ENCODE data around the gene POU6F1. TPM values are rescaled to one million over a fixed set of nuclear protein-coding genes. Genes with fewer than 3 reads are reported as not detected.

Gene POU6F1
- total and polyA plus RNA-seq, 2 of the 8 experiments (the other 6 are each of a cell fraction or from before 2014, with no cell fraction given): 5.6 to 8.7 TPM

Small RNA genes lying within 50 kb of the gene (small RNA-seq; reads per million reads assigned to genes)
- gene RF00019 (ENCODE audit: insufficient read depth) (not detected), gene RNU6-199P (ENCODE audit: insufficient read depth) (not detected)

Other genes with a start within 250 kb of the POU6F1 start
- gene SLC11A2, start 191.7 kb downstream of the POU6F1 start, total RNA-seq (2021; fragmentation: NEBNext Ultra II Directional; extraction: Animal tissue kit (Norgen Biotek cat#: 25700)): 59.3 and 61.5 TPM in 2 replicates
- 42.8 and 55.0 TPM in 2 replicates for gene SLC11A2, start 191.7 kb downstream of the POU6F1 start, polyA plus RNA-seq (2011; rRNA removed)
- gene LETMD1, start 169.7 kb downstream of the POU6F1 start, total RNA-seq (2021; fragmentation: NEBNext Ultra II Directional; extraction: Animal tissue kit (Norgen Biotek cat#: 25700)): 31.9 and 39.4 TPM in 2 replicates
- 52.0 and 65.3 TPM in 2 replicates for gene LETMD1, start 169.7 kb downstream of the POU6F1 start, polyA plus RNA-seq (2011; rRNA removed)
- 31.9 and 34.0 TPM in 2 replicates for gene CSRNP2, start 134.5 kb downstream of the POU6F1 start, total RNA-seq (2021; fragmentation: NEBNext Ultra II Directional; extraction: Animal tissue kit (Norgen Biotek cat#: 25700))
- gene CSRNP2, start 134.5 kb downstream of the POU6F1 start, polyA plus RNA-seq (2011; rRNA removed): 11.3 and 13.7 TPM in 2 replicates
- gene TFCP2, start 44.9 kb downstream of the POU6F1 start, total RNA-seq (2021; fragmentation: NEBNext Ultra II Directional; extraction: Animal tissue kit (Norgen Biotek cat#: 25700)): 44.5 and 49.2 TPM in 2 replicates
- 14.4 and 19.8 TPM in 2 replicates for gene TFCP2, start 44.9 kb downstream of the POU6F1 start, polyA plus RNA-seq (2011; rRNA removed)
- 24.9 and 27.1 TPM in 2 replicates for gene DAZAP2, start 20.8 kb upstream of the POU6F1 start, total RNA-seq (2021; fragmentation: NEBNext Ultra II Directional; extraction: Animal tissue kit (Norgen Biotek cat#: 25700))
- 64.7 and 77.2 TPM in 2 replicates for gene DAZAP2, start 20.8 kb upstream of the POU6F1 start, polyA plus RNA-seq (2011; rRNA removed)
- gene SMAGP, start 52.4 kb upstream of the POU6F1 start, total RNA-seq (2021; fragmentation: NEBNext Ultra II Directional; extraction: Animal tissue kit (Norgen Biotek cat#: 25700)): 9.2 and 9.4 TPM in 2 replicates
- gene SMAGP, start 52.4 kb upstream of the POU6F1 start, polyA plus RNA-seq (2011; rRNA removed): 12.7 and 13.9 TPM in 2 replicates
- gene BIN2, start 106.1 kb upstream of the POU6F1 start, total RNA-seq (2021; fragmentation: NEBNext Ultra II Directional; extraction: Animal tissue kit (Norgen Biotek cat#: 25700)): not detected in 2 replicates
- gene BIN2, start 106.1 kb upstream of the POU6F1 start, polyA plus RNA-seq (2011; rRNA removed): 0.05 TPM in 1 of 2 replicates, not detected in the other
- not detected in 2 replicates for gene CELA1, start 128.6 kb upstream of the POU6F1 start, total RNA-seq (2021; fragmentation: NEBNext Ultra II Directional; extraction: Animal tissue kit (Norgen Biotek cat#: 25700))
- gene CELA1, start 128.6 kb upstream of the POU6F1 start, polyA plus RNA-seq (2011; rRNA removed): 0.09 TPM in 1 of 2 replicates, not detected in the other
- 10.7 and 12.5 TPM in 2 replicates for gene GALNT6, start 173.3 kb upstream of the POU6F1 start, total RNA-seq (2021; fragmentation: NEBNext Ultra II Directional; extraction: Animal tissue kit (Norgen Biotek cat#: 25700))
- gene GALNT6, start 173.3 kb upstream of the POU6F1 start, polyA plus RNA-seq (2011; rRNA removed): 5.8 and 11.1 TPM in 2 replicates
- 13.4 and 15.2 TPM in 2 replicates for gene SLC4A8, start 206.8 kb upstream of the POU6F1 start, total RNA-seq (2021; fragmentation: NEBNext Ultra II Directional; extraction: Animal tissue kit (Norgen Biotek cat#: 25700))
- 8.6 and 11.2 TPM in 2 replicates for gene SLC4A8, start 206.8 kb upstream of the POU6F1 start, polyA plus RNA-seq (2011; rRNA removed)

Data from H1 (cell line).